Measurements from ENCODE around the gene OR8B2. TPM values are rescaled to one million over a fixed set of nuclear protein-coding genes. Genes with fewer than 3 reads are reported as not detected.
A peak's percentile ranks its signal among the peaks of the same experiment; 100 is the strongest.

Gene OR8B2, protein sequence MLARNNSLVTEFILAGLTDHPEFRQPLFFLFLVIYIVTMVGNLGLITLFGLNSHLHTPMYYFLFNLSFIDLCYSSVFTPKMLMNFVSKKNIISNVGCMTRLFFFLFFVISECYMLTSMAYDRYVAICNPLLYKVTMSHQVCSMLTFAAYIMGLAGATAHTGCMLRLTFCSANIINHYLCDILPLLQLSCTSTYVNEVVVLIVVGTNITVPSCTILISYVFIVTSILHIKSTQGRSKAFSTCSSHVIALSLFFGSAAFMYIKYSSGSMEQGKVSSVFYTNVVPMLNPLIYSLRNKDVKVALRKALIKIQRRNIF
- total RNA-seq: not detected in 2 replicates

DNA sequence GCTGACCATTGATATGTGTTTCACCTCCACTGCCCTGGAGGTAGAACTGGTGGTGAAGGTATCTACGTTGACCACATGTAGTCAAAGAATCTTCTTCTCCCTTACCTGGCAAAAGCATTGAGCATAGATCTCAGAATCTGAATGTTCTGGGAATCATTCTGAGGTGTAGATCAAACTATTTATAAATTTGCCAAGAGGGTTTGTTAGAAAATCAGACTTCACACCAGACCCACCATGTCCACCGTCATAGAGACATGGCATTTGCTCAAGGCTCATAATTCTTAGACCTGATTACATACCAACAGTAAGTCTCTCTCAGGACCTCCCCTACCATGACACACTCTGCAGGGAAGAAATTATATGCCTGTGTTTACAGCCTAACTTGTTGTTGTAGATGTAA is at the start of gene OR8B2:
Gene OR8B2, minus strand, starts transcription at position 101 of the 400 bp plus-strand sequence. CDS start 1,156 bp downstream, outside the sequence.
- TF ChIP-seq, protein P1, sequence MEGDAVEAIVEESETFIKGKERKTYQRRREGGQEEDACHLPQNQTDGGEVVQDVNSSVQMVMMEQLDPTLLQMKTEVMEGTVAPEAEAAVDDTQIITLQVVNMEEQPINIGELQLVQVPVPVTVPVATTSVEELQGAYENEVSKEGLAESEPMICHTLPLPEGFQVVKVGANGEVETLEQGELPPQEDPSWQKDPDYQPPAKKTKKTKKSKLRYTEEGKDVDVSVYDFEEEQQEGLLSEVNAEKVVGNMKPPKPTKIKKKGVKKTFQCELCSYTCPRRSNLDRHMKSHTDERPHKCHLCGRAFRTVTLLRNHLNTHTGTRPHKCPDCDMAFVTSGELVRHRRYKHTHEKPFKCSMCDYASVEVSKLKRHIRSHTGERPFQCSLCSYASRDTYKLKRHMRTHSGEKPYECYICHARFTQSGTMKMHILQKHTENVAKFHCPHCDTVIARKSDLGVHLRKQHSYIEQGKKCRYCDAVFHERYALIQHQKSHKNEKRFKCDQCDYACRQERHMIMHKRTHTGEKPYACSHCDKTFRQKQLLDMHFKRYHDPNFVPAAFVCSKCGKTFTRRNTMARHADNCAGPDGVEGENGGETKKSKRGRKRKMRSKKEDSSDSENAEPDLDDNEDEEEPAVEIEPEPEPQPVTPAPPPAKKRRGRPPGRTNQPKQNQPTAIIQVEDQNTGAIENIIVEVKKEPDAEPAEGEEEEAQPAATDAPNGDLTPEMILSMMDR (IDR thresholded peaks at IDR 0.05; ENCODE audit: insufficient read depth, low read length, poor library complexity, severe bottlenecking): no peak
- Histone ChIP-seq H3K27me3 (ENCODE audit: control insufficient read depth, insufficient read depth, low read length) (no peaks in the 10 kb centered on the region), H3K4me3 (ENCODE audit: low read depth, low read length) (no peak within 1 kb of the TSS), H3K36me3 (ENCODE audit: control insufficient read depth, insufficient read depth, low read length) (no peaks in the 10 kb centered on the region)
- no peak for DNase-seq (ENCODE audit: low read depth)

DNA sequence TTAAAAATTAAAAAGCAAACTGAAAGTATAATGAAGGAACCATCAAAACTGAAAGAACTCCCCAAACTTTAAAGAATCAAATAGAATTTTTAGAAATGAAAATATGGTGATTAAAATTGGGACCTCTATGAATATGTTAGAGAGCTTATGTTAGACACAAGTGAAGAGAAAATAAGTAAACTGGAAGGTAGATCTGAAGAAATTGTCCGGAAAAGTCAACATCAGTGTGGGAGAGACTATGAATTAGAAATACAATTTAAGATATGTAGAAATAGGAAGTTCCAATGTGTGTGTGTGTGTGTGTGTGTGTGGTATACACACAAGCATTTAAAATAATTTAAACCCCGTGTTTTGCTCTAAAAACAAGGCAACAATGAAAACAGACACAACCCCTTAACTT is 45.3 kb upstream of the OR8B2 start:
- no peaks in the 10 kb centered on the region for H3K27me3 ChIP-seq (ENCODE audit: control insufficient read depth, insufficient read depth, low read length)
- no peaks in the 10 kb centered on the region for H3K36me3 ChIP-seq (ENCODE audit: control insufficient read depth, insufficient read depth, low read length)
- H3K4me3 ChIP-seq (ENCODE audit: low read depth, low read length): no peak overlapping the region
- TF ChIP-seq, protein P1 (IDR thresholded peaks at IDR 0.05; ENCODE audit: insufficient read depth, low read length, poor library complexity, severe bottlenecking): no peak
- DNase-seq (ENCODE audit: low read depth): no peak

DNA sequence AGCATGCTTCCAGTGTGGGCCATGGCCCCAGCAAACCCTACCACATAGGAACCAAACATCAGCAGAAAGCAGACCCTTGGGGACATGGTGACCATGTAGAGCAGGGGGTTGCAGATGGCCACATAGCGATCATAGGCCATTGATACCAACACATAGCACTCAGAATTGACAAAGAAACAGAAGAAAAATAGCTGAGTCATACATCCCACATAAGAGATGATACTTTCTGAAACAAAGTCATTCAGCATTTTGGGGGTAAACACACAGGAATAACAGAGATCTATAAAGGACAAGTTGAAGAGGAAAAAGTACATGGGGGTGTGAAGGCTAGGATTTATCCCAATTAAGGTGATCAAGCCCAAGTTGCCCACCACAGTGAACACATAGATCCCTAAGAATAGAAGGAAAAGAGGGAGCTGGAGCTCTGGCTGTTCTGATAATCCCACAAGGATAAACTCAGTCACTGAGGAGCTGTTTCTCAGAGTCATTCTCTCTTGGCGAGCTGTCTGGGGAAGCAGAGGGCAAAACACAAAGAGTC is 40.2 kb upstream of the OR8B2 start, which contains the start of gene OR8B4:
Gene OR8B4, minus strand, starts transcription at position 488 of the 538 bp plus-strand sequence. Its CDS starts 0 bp downstream, at position 488.
- TF ChIP-seq, protein P1 (IDR thresholded peaks at IDR 0.05; ENCODE audit: insufficient read depth, low read length, poor library complexity, severe bottlenecking): no peak
- DNase-seq (ENCODE audit: low read depth): no peak
- Histone ChIP-seq H3K4me3 (ENCODE audit: low read depth, low read length) (no peak within 1 kb of the TSS), H3K36me3 (ENCODE audit: control insufficient read depth, insufficient read depth, low read length) (no peaks in the 10 kb centered on the region), H3K27me3 (ENCODE audit: control insufficient read depth, insufficient read depth, low read length) (no peaks in the 10 kb centered on the region)

DNA sequence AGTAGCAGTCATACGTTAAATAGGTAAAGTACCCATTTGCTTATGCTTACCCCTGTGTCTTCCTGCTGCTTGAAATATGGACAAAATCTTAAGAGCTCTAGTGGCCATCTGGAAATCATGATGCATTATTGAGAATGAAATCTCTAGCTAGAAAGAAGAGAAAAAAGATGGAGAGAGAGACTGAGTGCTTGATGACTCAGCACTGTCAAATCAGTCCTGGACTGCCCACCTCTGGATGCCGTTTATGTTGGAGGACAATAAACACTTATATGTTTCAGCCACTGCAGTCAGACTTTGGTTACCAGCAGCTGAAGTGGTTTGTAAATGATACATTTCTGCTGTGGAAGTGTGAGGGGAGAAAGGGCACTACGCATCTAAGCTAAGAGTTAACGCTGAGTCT is 36.7 kb upstream of the OR8B2 start:
- no peak for DNase-seq (ENCODE audit: low read depth)
- no peaks in the 10 kb centered on the region for H3K27me3 ChIP-seq (ENCODE audit: control insufficient read depth, insufficient read depth, low read length)

DNA sequence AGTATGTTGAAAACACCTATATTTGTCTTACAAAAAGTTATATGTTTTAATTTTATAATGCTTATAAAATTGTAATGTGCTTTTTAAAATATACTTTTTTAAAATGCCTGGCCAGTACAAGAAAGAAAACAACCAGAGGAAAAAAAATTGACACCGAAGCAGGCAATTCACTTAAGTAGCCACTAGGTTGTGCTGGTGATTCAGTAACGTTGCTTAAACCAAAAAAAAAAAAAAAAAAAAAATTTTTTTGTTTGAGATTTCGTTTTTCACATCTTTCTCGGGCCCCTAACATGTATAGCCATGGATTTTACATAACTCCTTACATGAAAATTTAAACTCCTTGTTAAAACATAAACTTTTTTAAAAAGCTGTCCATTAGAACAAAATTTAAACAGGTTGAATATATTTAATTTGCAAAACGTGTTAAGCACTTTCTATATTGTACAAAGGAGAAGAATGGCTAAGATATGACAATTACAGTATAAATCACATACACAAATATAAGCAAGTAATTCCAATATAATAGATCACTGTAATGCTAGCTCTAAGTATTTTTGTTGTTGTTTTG is 31.1 kb upstream of the OR8B2 start:
- Histone ChIP-seq H3K27me3 (ENCODE audit: control insufficient read depth, insufficient read depth, low read length) (peaks cover 3% of the 10 kb centered on the region), H3K4me3 (ENCODE audit: low read depth, low read length) (no peak overlapping the region), H3K36me3 (ENCODE audit: control insufficient read depth, insufficient read depth, low read length) (no peaks in the 10 kb centered on the region)
- no peak for DNase-seq (ENCODE audit: low read depth)
- TF ChIP-seq, protein P1 (IDR thresholded peaks at IDR 0.05; ENCODE audit: insufficient read depth, low read length, poor library complexity, severe bottlenecking): peak; percentile 74

More for the DNA sequence above, 36.7 kb upstream of the OR8B2 start:
- Histone ChIP-seq H3K36me3 (ENCODE audit: control insufficient read depth, insufficient read depth, low read length) (no peaks in the 10 kb centered on the region), H3K4me3 (ENCODE audit: low read depth, low read length) (no peak overlapping the region)
- TF ChIP-seq, protein P1 (IDR thresholded peaks at IDR 0.05; ENCODE audit: insufficient read depth, low read length, poor library complexity, severe bottlenecking): no peak

All from kidney epithelial cell (primary cell).